GM18909 (cell line): ENCODE data around the gene ZNF474.

ENCODE experiments used
- ATAC-seq: cut with Tn5 transposase; IDR thresholded peaks from one replicate; pipeline ENCODE4 v1.9.1; 2021; ENCODE audit warnings: mild to moderate bottlenecking; ENCODE audit not compliant: unreplicated experiment, poor library complexity

ZNF474 gene

DNA sequence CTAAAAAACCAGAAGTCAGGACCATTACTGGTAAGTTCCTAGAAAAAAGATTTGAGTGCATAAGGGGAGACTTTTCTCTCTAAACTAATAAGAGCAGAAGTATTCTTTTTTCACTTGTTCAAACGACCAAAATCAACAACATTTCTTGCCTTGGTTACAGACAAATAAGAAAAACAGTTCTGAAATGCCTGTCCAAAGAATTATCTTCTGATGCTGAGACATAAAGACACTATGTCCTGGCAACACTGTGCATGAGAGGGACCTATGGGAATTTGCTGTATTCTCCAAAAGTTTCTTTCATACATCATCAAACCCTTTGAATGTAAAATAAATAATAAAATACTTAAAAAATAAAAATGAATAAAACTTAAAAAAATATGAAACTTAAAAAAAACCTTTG lies 50.4 kb downstream of the ZNF474 start:
- ATAC-seq, result no peak

DNA sequence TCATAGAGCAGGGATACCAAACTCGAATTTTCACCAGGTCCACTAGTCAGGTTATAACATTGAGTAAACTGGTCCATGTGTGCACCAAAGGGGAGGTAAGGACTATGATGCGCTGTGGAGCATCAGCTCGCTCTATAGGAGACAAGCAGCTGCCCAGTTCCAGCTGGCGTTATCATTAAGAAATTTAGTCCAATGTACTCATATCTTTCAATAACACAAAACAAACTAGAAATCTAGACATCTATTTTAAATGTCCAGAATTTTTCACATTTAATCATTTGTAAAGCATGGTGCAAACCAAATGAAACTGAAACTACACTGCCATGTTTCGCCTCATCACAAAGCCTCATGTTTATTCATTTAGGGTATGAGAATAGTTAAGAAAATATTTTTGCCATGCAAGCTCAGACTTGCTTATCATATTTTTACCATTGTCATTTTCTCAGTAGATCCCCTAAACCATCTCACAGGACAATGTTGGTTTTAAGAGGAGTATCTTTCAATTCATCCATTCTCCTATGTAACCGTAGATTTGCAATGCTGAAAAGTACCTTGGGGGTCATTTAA lies 50.9 kb downstream of the ZNF474 start:
- no peak for ATAC-seq

DNA sequence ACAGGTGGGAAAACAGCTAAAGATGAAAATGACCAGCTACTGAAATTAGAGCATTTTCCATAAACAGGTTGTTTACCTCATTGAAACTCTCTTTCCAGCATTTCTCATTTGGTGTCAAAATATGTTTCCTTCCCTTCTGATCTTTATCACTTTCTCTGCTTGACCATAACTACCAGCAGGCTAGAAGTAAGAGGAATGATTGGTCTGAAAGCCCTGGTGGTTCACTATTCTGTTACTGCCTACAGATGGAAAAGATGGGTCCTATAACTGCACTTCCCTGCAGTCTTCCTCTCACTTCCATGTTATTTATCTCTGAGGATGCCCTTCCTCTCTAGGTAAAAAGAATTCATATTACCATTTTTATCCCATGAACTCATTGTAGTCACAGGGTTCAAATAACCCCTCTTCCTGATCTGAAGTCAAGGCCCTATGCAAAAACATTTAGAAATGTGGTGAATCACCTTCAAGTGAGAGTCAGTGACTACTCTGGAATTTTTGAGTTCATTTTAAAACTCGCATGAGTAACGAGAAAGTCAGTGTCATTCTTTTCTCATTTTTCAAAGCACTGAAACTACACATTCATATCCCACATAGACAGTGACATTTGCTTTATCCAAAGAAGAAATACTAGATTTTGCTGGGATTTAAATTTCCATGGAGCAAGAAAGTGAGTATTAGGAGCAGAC lies 51.7 kb downstream of the ZNF474 start:
- no peak for ATAC-seq

DNA sequence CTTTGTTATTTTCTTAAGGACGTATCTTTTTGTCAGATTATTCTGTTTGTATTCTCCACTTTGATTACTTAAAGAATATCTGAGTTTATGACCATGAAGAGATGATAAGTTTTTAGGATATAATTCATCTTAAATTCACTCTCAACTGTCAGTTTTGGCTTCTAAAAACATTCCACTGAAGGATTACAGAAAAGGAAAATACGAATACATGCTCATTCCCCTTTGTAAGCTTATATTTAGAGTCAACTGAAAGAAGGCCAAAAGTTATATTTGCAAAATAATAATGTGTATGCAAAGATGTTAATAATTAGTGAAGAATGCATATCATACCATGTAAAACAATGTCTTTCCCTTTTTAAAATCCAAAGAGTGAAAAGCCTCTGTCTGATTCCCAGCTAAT lies 52.5 kb downstream of the ZNF474 start:
- no peak for ATAC-seq

DNA sequence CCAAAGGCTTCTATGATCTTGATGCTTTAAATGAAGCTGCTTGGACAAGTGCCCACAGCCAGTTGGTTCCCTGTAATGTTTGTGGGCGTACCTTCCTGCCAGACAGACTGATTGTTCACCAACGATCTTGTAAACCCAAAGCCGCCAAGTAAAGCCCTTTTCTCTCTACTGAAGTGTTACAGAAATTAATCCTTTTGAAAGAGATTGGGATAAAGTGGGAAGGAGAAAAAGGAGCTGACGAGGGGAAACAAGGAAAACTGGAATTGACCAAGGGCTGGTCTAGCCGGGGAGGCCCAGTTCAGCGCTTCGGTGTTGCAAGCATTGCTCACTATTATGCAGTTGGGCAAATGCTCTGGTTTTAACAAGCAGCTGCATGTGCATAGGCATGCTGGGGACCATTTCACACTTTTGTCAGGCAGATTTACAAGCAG lies 53.2 kb downstream of the ZNF474 start:
- ATAC-seq, result no peak

DNA sequence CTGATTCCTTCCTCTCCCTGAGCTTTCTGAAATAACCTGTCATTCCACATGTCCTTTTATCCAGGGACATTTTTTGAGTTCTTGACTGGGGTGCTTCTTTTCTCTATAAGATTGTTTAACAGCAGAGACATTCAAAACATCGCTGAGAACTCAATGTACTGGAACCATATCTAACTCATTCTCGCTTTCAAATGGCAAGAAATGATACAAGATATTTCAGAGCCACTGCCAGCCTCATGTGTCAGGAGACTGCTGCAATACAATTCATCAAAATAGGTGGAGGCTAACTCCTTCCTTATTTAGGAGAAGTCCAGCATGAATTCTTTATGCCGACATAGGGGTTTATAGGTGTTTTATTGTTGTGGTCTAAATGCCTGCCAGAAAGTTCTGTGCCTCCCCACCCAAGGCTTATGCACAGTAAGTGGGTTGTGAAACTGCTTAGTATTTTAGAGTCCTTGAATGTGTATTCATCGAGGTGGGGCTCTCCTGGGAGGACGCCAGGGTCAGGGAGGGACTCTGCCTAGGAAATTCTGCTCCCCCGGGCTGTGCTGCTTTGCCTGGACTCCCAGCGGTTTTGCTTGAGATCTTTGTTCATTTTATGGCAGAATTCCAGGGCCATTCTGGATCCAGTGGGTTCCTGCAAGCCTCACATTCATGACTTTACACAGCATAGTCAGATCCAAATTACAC lies 53.9 kb downstream of the ZNF474 start:
- ATAC-seq, result no peak

DNA sequence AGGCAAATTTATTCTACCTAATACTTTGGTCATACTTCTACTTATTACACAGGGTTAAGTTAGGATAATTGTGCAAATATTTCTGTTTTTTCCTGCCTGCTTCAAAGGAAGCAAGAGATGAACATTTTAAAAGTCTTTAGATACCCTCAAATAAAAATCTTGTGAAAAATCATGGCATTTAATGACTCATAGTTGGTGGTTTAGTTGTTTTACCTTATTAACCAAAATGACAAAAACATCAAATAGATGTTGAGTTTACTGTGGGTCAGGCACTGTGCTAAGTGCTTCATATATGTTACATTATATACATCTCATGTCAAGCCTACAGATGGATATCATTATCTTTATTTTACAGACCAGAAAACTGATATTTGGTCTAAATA lies 54.4 kb downstream of the ZNF474 start:
- ATAC-seq, result no peak

DNA sequence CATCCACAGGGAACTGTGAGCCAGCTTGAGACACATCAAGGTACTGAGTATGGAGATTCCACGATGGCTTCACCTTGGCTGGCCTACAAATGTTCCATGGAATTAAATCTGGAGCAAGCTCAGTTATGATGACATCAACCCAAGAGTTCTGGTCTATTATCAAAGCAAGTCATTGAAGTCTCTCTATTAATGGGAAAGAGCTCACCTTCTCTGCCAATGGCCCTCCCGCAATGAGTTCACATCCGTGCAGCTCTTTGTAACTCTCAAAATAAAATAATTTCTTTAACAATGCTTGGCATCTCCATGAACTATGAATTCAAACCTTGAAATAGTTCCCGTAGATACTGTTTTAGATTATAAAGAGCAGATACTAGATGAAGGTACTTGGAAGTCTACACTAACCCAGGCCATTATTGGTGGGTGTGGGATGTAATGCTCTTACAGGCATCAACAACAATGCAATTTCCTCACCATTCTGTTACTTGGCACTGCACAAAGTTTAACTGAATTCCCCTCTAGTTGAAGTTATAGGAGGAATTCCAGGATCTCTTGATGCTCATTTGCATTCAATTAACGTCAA lies 55.4 kb downstream of the ZNF474 start:
- no peak for ATAC-seq

DNA sequence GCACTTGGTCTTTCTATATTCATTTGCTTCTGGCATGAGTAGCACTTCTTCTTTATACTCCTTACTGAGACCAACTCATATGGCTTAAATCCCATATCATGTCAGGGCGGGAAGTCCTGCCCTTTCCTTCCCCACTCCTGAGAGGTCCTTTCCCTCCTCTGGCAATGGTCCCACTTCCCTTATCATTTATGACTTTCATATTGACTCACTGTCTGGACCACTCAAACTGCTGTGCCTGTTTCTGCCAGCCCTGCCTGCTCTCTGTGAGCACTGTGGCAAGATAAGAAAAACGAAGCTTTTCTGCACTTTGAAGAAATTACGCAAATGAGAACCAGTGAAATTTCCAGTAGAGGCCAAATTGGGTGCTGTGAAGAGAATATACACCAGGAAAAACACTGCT lies 58.1 kb downstream of the ZNF474 start:
- ATAC-seq, result no peak

DNA sequence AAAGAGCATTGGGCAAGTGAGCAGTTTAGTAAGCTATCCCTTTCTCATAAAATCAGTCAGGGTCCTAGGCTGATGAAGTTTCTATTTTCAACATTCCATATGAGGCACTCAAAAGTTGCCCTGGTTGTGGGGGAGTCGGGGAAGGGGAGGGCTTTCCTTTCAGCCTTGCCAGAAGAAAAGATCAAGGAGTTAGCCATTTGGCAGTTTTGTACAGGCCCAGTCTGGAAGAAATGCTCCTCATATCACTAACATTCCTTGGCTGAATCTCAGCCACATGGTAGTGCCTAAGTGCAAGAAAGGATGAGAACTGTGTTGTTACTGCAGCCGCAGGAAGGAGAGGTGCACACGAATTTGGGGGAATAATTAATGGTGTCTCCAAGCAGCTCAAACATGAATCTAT lies 60.8 kb downstream of the ZNF474 start:
- ATAC-seq, result no peak

DNA sequence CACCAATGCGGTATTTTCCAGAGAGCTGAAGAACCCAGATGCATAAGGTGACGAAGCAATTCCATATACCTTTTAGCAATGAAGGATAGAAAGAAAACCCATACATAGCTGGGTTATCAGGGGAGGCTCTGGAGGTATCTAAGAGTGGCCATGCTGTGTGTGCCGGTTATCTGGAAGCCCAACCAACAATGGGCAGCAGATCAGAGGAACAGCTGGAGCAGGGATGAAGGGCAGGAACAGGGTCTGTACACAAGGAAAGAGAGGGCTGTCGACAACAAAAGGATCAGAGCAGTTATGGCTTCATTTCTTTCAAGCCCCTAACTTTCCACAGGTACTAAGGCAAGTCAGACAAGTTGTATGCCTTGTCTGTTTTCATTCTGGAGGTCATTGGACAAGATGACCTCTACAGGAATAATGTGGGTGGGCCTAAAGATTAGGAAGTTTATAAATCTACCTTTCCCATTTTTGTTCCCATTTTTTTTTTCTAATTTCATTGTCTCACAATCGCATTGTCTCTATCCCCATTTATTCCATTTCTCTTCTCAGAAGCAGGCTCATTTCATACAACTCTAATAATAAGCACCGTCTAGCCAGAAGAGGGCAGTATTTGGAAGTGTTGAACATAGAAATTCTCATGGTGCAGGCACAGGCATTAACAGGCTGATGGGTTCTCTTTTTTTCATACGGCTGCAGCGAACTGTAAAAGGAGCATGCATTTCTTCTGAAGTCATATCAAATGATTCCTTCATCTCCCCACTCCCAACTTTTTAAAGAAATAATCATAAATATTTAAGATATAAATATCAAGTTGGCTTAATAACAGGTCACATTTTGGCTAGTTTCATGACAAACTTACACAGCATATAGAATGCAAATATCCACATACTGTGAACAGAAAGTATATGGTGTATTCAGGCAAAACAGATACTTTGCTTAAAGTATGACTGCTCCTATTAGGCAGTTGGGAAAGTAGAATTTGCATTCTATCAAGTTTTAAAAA lies 63.5 kb downstream of the ZNF474 start:
- peak; percentile 80 for ATAC-seq

DNA sequence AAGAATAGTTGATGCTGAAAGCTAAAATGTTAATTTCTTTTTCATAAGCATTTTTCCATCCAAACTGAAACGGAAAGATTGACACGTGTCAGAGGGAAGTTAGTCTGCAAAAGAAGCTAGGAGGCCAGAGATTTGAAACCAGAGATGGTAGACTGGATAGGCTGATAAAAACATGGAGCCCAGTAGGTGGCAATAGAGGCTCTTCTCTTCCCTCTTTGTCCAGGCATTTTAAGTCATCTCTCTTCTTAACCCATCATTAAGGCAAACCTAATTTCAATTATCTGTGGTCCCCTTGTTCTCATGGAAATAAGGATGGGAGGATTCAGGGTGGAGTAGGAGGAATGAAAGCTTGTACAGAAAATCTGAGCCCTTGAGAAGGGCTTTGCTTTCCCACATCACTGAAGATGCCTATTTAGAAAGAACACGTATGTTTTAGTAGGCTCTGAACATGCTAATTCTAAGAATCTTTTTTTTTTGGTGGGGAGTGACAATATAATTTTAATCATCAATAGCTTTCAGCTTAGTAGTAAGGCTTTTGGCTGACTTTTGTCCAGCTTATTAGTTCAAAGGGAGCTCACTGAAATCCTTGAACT lies 66.6 kb downstream of the ZNF474 start:
- no peak for ATAC-seq

DNA sequence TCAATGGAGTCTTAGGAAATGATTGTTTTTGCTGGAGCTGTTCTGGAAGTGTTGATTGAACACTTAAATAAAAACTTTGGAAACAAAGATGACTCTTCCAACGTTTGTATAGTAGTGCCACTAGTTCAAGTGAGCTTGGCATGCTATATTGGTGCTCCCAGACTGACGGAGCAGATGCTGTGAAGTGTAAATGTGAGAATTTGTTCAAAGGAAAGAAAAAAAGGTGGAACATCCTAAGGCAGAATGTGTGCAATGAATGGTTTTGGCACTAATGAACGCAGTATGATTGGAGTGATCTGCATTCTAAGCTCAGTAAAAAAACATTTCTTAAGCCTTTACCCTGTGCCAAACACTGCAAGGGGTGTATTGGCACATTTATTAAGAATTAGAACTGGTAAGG lies 69.8 kb downstream of the ZNF474 start:
- no peak for ATAC-seq

DNA sequence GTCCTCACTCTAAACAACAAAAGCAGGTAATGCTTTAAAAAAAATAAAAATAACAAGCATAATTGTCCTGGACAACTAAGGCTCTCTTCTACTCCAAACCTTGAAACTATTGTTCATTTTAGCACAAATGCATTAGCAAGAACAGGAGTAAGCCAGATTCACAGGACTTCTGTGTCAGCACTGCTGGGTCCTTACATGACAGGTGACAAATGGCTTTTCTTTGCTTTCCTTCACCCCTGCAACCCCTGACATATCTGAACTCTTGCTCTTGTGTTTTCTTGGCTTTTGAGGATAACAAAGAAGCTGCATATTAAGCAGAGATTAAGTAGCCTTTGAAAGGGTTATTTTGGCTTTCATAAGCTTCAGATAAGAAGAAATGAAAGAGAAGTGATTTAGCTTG lies 71.1 kb downstream of the ZNF474 start:
- no peak for ATAC-seq

DNA sequence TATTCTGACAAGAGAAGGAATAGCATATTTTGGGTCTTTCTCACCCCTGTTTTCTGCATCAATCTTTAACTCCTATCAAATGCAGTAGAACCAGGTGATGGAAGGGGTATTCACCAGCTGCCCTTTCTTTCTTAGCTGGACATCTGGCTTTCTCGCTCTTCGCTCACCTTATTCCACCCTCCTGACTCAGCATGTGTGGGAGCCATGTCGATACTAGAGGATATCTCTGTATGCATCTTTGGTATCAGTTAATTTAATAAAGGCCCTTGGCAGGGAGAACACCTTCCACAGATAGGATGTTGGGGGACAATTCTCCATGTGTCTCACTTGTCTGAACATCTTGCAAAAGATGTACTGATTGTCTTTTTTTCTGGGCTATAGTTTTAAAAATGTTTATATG lies 71.5 kb downstream of the ZNF474 start:
- no peak for ATAC-seq

DNA sequence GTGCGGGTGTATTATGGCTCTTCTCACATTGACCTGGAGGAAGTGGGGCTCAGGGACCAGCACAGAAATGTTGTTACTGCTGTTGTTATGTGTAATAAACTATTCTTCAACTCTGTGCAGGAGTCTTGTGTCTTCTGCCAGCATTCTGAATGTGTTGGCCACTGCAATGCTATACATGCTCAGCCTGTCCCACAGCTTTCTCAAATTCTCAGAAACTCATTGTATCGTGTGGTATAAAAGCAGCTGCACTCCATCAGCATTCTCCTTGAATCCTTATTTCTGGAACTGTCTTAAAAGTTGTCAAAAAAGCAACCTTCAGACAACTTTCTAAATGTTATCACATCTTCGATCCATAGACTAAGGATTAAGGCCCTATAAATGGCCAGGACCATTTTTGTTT lies 72.0 kb downstream of the ZNF474 start:
- no peak for ATAC-seq

DNA sequence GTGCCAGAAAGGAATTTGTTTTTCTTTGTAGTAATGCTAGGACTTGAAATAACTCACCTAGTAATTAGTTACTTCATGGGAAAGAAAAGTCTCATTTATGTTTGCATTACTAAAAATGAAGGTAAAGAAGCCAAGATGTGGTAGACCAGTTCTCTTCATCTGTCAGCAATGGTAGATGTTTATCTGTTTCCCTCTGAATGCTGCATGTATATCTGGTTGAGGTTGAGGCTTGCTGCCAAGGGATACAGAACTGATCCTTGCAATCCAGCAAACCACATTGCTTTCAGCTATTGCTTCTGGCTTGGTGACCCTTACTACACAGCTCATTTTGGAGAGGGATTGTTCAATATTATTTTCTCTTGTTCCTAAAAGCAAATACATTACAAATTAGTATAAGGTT lies 73.6 kb downstream of the ZNF474 start:
- no peak for ATAC-seq
